Prostate gland (tissue), 2 donors: ENCODE data around the gene CPXM2. TPM values are rescaled to one million over a fixed set of nuclear protein-coding genes. Genes with fewer than 3 reads are reported as not detected.

Experiments
- DNase-seq: peaks from one replicate; pipeline ENCODE4 v3.0.0-alpha.2; 2019; ENCODE audit warnings: low spot score
- H3K27ac ChIP-seq, 2 donors: fragments of 200-600 bp; sonication (generic); 2 replicates each; pipeline ENCODE4 v1.5.1; 2017 to 2019
- H3K27me3 ChIP-seq: fragments of 200-600 bp; sonication (generic); replicated peaks from 2 replicates; pipeline ENCODE4 v1.5.1; 2019; ENCODE audit not compliant: insufficient read depth
- H3K36me3 ChIP-seq, 2 donors: fragments of 200-600 bp; sonication (generic); 1 replicate in 1 of 2; 2 replicates in 1 of 2; pipeline versions ENCODE4 v1.5.1 to v1.8.1; 2017 to 2019
- H3K4me1 ChIP-seq: fragments of 200-600 bp; sonication (generic); replicated peaks from 2 replicates; pipeline ENCODE4 v1.5.1; 2019
- H3K4me3 ChIP-seq, 2 donors: fragments of 200-600 bp; sonication (generic); 2 replicates each; pipeline ENCODE4 v1.5.1; 2017 to 2019
- H3K9me3 ChIP-seq: fragments of 200-600 bp; sonication (generic); 2 replicates; pipeline ENCODE4 v1.5.1; 2017
- CTCF ChIP-seq, 4 experiments: fragments of 200-600 bp in 2 of 4; fragments of 450-650 bp in 2 of 4; sonication (generic) in 2 of 4; IDR thresholded peaks; 1 replicate in 3 of 4; 2 replicates in 1 of 4; pipeline ENCODE4 v1.5.1; 2016 to 2019; ENCODE audit warnings: antibody characterized with exemption in 4 of 4, mild to moderate bottlenecking in 2 of 4, moderate library complexity in 2 of 4
- POLR2A ChIP-seq: fragments of 450-650 bp; IDR thresholded peaks from one replicate; pipeline ENCODE4 v1.6.1; 2016; ENCODE audit warnings: antibody characterized with exemption, mild to moderate bottlenecking
- POLR2AphosphoS5 ChIP-seq: sonication (generic); formaldehyde crosslinking; IDR thresholded peaks from one replicate; pipeline ENCODE4 v1.6.1; 2017; ENCODE audit warnings: antibody characterized with exemption
- WGBS: methylation state at CpG from one replicate; pipeline ENCODE4 v1.1.5; 2018; 5-methylcytosine and 5-hydroxymethylcytosine counted together
- intact Hi-C: fragments of 100-400 bp; cut with DNase I; formaldehyde crosslinking; loops from one replicate; pipeline ENCODE4 v1.14.2; 2022
- total RNA-seq, 2 donors: library from RNA; depleted of rRNA; stranded (reverse); fragments of >200 nt; gene quantifications; one replicate each; pipeline ENCODE4 v1.1.0, GENCODE V29; 2016

The CPXM2 gene
- total RNA-seq, 2 donors from 2014 or later: 5.4 to 27.4 TPM

GRCh38 chr10:123863721-123864482, 27.7 kb downstream of the CPXM2 start:
- TF ChIP-seq POLR2A (no peak), CTCF (IDR thresholded peaks at IDR 0.05) (no peak), POLR2AphosphoS5 (no peak)
- Histone ChIP-seq H3K27me3 (no peaks in the 10 kb centered on the region), H3K4me1 (no peaks in the 10 kb centered on the region), H3K36me3 (no peaks in the 10 kb centered on the region), H3K27ac (peak overlapping the region in 1 of 2 donors; percentile 9), H3K4me3 (no peak overlapping the region), H3K9me3 (no peaks in the 10 kb centered on the region)
- DNase-seq: no peak
- intact Hi-C loops: loop anchor here (10.0 kb wide), 1 partner anchor 279 kb away; no protein-coding TSS in a partner anchor
- 76% methylated on average over 12 of the region's 12 CpGs for WGBS

GRCh38 chr10:123863183-123863575, 28.4 kb downstream of the CPXM2 start:
- TF ChIP-seq POLR2AphosphoS5 (no peak), CTCF (IDR thresholded peaks at IDR 0.05) (no peak)
- intact Hi-C loops: loop anchor here (10.0 kb wide), 1 partner anchor 278 kb away; no protein-coding TSS in a partner anchor
- no peak overlapping the region for H3K4me3 ChIP-seq
- no peaks in the 10 kb centered on the region for H3K27me3 ChIP-seq
- DNase-seq: no peak
- no peaks in the 10 kb centered on the region for H3K9me3 ChIP-seq
- H3K4me1 ChIP-seq: no peaks in the 10 kb centered on the region
- WGBS: 78% methylated on average over 8 of the region's 8 CpGs
- H3K27ac ChIP-seq: no peak overlapping the region
- H3K36me3 ChIP-seq: no peaks in the 10 kb centered on the region

GRCh38 chr10:123862421-123863182, 29.0 kb downstream of the CPXM2 start:
- H3K36me3 ChIP-seq: no peaks in the 10 kb centered on the region
- H3K27ac ChIP-seq: peak overlapping the region in 1 of 2 donors; percentile 4
- TF ChIP-seq CTCF (IDR thresholded peaks at IDR 0.05): no peak
- no peak for TF ChIP-seq POLR2AphosphoS5
- TF ChIP-seq POLR2A: no peak
- intact Hi-C loops: loop anchor here (10.0 kb wide), 1 partner anchor 278 kb away; no protein-coding TSS in a partner anchor
- H3K27me3 ChIP-seq: no peaks in the 10 kb centered on the region
- H3K4me3 ChIP-seq: no peak overlapping the region
- DNase-seq: no peak
- H3K4me1 ChIP-seq: no peaks in the 10 kb centered on the region
- WGBS: 57% methylated on average over 9 of the region's 9 CpGs
- H3K9me3 ChIP-seq: no peaks in the 10 kb centered on the region

GRCh38 chr10:123860856-123861255, 30.8 kb downstream of the CPXM2 start:
- no peaks in the 10 kb centered on the region for H3K36me3 ChIP-seq
- WGBS: 87% methylated on average over 7 of the region's 7 CpGs
- TF ChIP-seq CTCF (IDR thresholded peaks at IDR 0.05) (no peak), POLR2A (no peak), POLR2AphosphoS5 (no peak)
- H3K4me1 ChIP-seq: no peaks in the 10 kb centered on the region
- no peak overlapping the region for H3K27ac ChIP-seq
- no peak overlapping the region for H3K4me3 ChIP-seq
- no peaks in the 10 kb centered on the region for H3K27me3 ChIP-seq
- H3K9me3 ChIP-seq: no peaks in the 10 kb centered on the region
- intact Hi-C loops: loop anchor here (10.0 kb wide), 1 partner anchor 276 kb away; no protein-coding TSS in a partner anchor
- DNase-seq: no peak
